ENCODE results near the gene SUMO4.

SUMO4 gene

GRCh38 chr6:149392093-149392492 is 8.0 kb upstream of the SUMO4 start:
- DNase-seq: no peak

GRCh38 chr6:149392535-149392934 is 7.5 kb upstream of the SUMO4 start:
- DNase-seq: no peak

GRCh38 chr6:149393002-149393679 is 6.9 kb upstream of the SUMO4 start:
- no peak for DNase-seq

GRCh38 chr6:149395185-149395584 is 4.9 kb upstream of the SUMO4 start:
- no peak for DNase-seq

- no peak for DNase-seq
These were observed 2.7 kb upstream of the SUMO4 start for GRCh38 chr6:149397384-149397783.

- DNase-seq: no peak
These were observed 3.5 kb downstream of the SUMO4 start for GRCh38 chr6:149403534-149403933.

- DNase-seq: no peak
These were observed 6.0 kb downstream of the SUMO4 start for GRCh38 chr6:149405823-149406765.

- no peak for DNase-seq
These were observed 9.6 kb downstream of the SUMO4 start for GRCh38 chr6:149409617-149410016.

- no peak for DNase-seq
These were observed 10.5 kb downstream of the SUMO4 start for GRCh38 chr6:149410557-149410956.

GRCh38 chr6:149414009-149414408 is 13.9 kb downstream of the SUMO4 start:
- no peak for DNase-seq

GRCh38 chr6:149414821-149415220 is 14.8 kb downstream of the SUMO4 start:
- no peak for DNase-seq

- no peak for DNase-seq
These were observed 19.8 kb downstream of the SUMO4 start for GRCh38 chr6:149419696-149420404.

GRCh38 chr6:149421132-149421531 is 21.1 kb downstream of the SUMO4 start:
- DNase-seq: no peak

- no peak for DNase-seq
These were observed 22.5 kb downstream of the SUMO4 start for GRCh38 chr6:149422581-149422980.

GRCh38 chr6:149423964-149424440 is 23.9 kb downstream of the SUMO4 start:
- no peak for DNase-seq

- DNase-seq: no peak
These were observed 25.2 kb downstream of the SUMO4 start for GRCh38 chr6:149425224-149425623.

GRCh38 chr6:149425754-149426153 is 25.7 kb downstream of the SUMO4 start:
- DNase-seq: no peak

GRCh38 chr6:149428606-149429005 is 28.5 kb downstream of the SUMO4 start:
- DNase-seq: no peak

GRCh38 chr6:149429427-149430360 is 29.6 kb downstream of the SUMO4 start:
- no peak for DNase-seq

GRCh38 chr6:149431905-149432775 is 32.1 kb downstream of the SUMO4 start:
- DNase-seq: peak; percentile 89

- DNase-seq: no peak
These were observed 33.3 kb downstream of the SUMO4 start for GRCh38 chr6:149433405-149433804.
